PC-3 (cell line): ENCODE measurements around the gene MNT. TPM values are rescaled to one million over a fixed set of nuclear protein-coding genes. Genes with fewer than 3 reads are reported as not detected.

Experiments used
- ATAC-seq: fragments of 200-7000 bp; cut with Tn5 transposase; 2 replicates; pipeline ENCODE4 v1.9.1; 2020; ENCODE audit warnings: mild to moderate bottlenecking, moderate library complexity
- BruUV-seq: library from RNA; stranded (reverse); fragments of 400-500 nt; replicated peaks from 2 replicates; lab custom pipeline; 2021; lab: Mats Ljungman, UMichigan
- CTCF ChIA-PET: fragments of 300-600 bp; sonication (Branson Sonifier 250); formaldehyde crosslinking; loops from one replicate; lab custom pipeline; 2022; ENCODE audit warnings: antibody characterized with exemption; lab: Charles Lee
- POLR2A ChIA-PET: fragments of 300-600 bp; sonication (Branson Sonifier 250); formaldehyde crosslinking; loops from one replicate; lab custom pipeline; 2022; ENCODE audit warnings: antibody characterized with exemption; ENCODE audit not compliant: unreplicated experiment; lab: Charles Lee
- DNase-seq: peaks from one replicate; pipeline ENCODE4 v3.0.0-alpha.2; 2015
- H2AFZ ChIP-seq: fragments of 300-600 bp; sonication (generic); 2 replicates; pipeline ENCODE4 v1.6.0; 2016; ENCODE audit warnings: antibody characterized with exemption, low read length
- H3F3A ChIP-seq: fragments of 300-600 bp; sonication (generic); one replicate; pipeline ENCODE4 v1.6.0; 2017; ENCODE audit warnings: antibody characterized with exemption, low read length, control low read depth, mild to moderate bottlenecking; ENCODE audit not compliant: unreplicated experiment
- H3K27ac ChIP-seq: fragments of 300-600 bp; sonication (generic); 2 replicates; pipeline ENCODE4 v1.5.1; 2016; ENCODE audit warnings: mild to moderate bottlenecking, low read length
- H3K27me3 ChIP-seq: fragments of 300-600 bp; sonication (generic); 2 replicates; pipeline ENCODE4 v1.6.1; 2016; ENCODE audit warnings: low read length, mixed read lengths
- H3K36me3 ChIP-seq: fragments of 300-600 bp; sonication (generic); 2 replicates; pipeline ENCODE4 v1.6.1; 2016; ENCODE audit warnings: low read depth, mixed run types, low read length, mixed read lengths
- H3K4me1 ChIP-seq: fragments of 300-600 bp; sonication (generic); 2 replicates; pipeline ENCODE4 v1.5.1; 2016; ENCODE audit warnings: low read length; ENCODE audit not compliant: insufficient read depth
- H3K4me2 ChIP-seq: fragments of 300-600 bp; sonication (generic); 2 replicates; pipeline ENCODE4 v1.6.0; 2016; ENCODE audit warnings: low read length
- H3K4me3 ChIP-seq: fragments of 300-600 bp; sonication (generic); 2 replicates; pipeline ENCODE4 v1.5.1; 2016; ENCODE audit warnings: mild to moderate bottlenecking, low read length, mixed read lengths
- H3K79me2 ChIP-seq: fragments of 300-600 bp; sonication (generic); 2 replicates; pipeline ENCODE4 v1.6.1; 2017; ENCODE audit warnings: low read length, mixed read lengths
- H3K9ac ChIP-seq: fragments of 300-600 bp; sonication (generic); 2 replicates; pipeline ENCODE4 v1.6.0; 2016; ENCODE audit warnings: mild to moderate bottlenecking, low read length
- H3K9me2 ChIP-seq: fragments of 300-600 bp; sonication (generic); replicated peaks from 2 replicates; pipeline ENCODE4 v1.6.1; 2016; ENCODE audit warnings: mixed run types, low read length, mixed read lengths
- H3K9me3 ChIP-seq: fragments of 300-600 bp; sonication (generic); 2 replicates; pipeline ENCODE4 v1.6.1; 2016; ENCODE audit warnings: low read length, mixed read lengths
- H4K20me1 ChIP-seq: fragments of 300-600 bp; sonication (generic); 2 replicates; pipeline ENCODE4 v1.6.1; 2016; ENCODE audit warnings: low read length, mixed read lengths
- CTCF ChIP-seq: fragments of 300-600 bp; sonication (generic); conservative IDR thresholded peaks from 2 replicates; pipeline ENCODE4 v1.5.1; 2017; ENCODE audit warnings: antibody characterized with exemption, low read depth, mild to moderate bottlenecking, low read length
- EZH2 ChIP-seq: fragments of 300-600 bp; sonication (generic); IDR thresholded peaks from one replicate; pipeline ENCODE4 v1.6.1; 2017; ENCODE audit warnings: antibody characterized with exemption, mild to moderate bottlenecking, low read length; ENCODE audit not compliant: unreplicated experiment
- EZH2phosphoT487 ChIP-seq: fragments of 300-600 bp; sonication (generic); IDR thresholded peaks from 2 replicates; pipeline ENCODE4 v1.6.1; 2018; ENCODE audit warnings: mild to moderate bottlenecking, antibody characterized with exemption, low read length, borderline replicate concordance
- intact Hi-C: fragments of 100-400 bp; cut with micrococcal nuclease; formaldehyde crosslinking; loops from 2 replicates; pipeline ENCODE4 v1.9.0; 2023
- total RNA-seq: library from RNA; depleted of rRNA; stranded (reverse); fragments of >200 nt; gene quantifications from 2 replicates; pipeline ENCODE4 v1.2.3, GENCODE V29; 2014

Gene MNT
- total RNA-seq, 1 experiment from 2014 or later, result 19.1 TPM

GRCh38 chr17:2357931-2358434 is 42.9 kb downstream of the MNT start:
- H3K4me3 ChIP-seq, result no peak overlapping the region
- DNase-seq (no peak), ATAC-seq (no peak)
- no peak overlapping the region for H3K9ac ChIP-seq
- H3K4me1 ChIP-seq, result peaks cover 24% of the 10 kb centered on the region
- no peak overlapping the region for H2AFZ ChIP-seq
- intact Hi-C loops, result loop anchor here (2.0 kb wide), 1 partner anchor 43 kb away; the partner anchor contains the start of gene MNT
- H3K9me2 ChIP-seq, result no peaks in the 10 kb centered on the region
- no TSS peak for BruUV-seq
- H3K27me3 ChIP-seq, result no peaks in the 10 kb centered on the region
- H3K4me2 ChIP-seq, result no peak overlapping the region
- no peaks in the 10 kb centered on the region for H4K20me1 ChIP-seq
- no peaks in the 10 kb centered on the region for H3F3A ChIP-seq
- TF ChIP-seq EZH2phosphoT487 (no peak), EZH2 (no peak), CTCF (no peak)
- CTCF ChIA-PET, result no interaction called here
- no peaks in the 10 kb centered on the region for H3K36me3 ChIP-seq
- H3K9me3 ChIP-seq, result no peaks in the 10 kb centered on the region
- H3K27ac ChIP-seq, result no peak overlapping the region
- POLR2A ChIA-PET, result no interaction called here
- no peaks in the 10 kb centered on the region for H3K79me2 ChIP-seq

- Histone ChIP-seq H3K27me3 (no peaks in the 10 kb centered on the region), H3K4me1 (peaks cover 24% of the 10 kb centered on the region), H3K27ac (no peak overlapping the region), H3K36me3 (no peaks in the 10 kb centered on the region), H2AFZ (no peak overlapping the region), H3K9me3 (no peaks in the 10 kb centered on the region), H3K9ac (no peak overlapping the region), H3K9me2 (no peaks in the 10 kb centered on the region), H3F3A (no peaks in the 10 kb centered on the region), H3K4me3 (no peak overlapping the region), H3K79me2 (no peaks in the 10 kb centered on the region), H4K20me1 (no peaks in the 10 kb centered on the region), H3K4me2 (no peak overlapping the region)
- no peak for ATAC-seq
- ChIA-PET CTCF (no interaction called here), POLR2A (no interaction called here)
- intact Hi-C loops, result no loop called here
- DNase-seq, result no peak
- TF ChIP-seq EZH2, result no peak
- no peak for TF ChIP-seq CTCF
- no peak for TF ChIP-seq EZH2phosphoT487
- no TSS peak for BruUV-seq
Measured at GRCh38 chr17:2357237-2357636, 43.6 kb downstream of the MNT start.

GRCh38 chr17:2354311-2354710 is 46.5 kb downstream of the MNT start:
- ChIA-PET CTCF (no interaction called here), POLR2A (no interaction called here)
- Histone ChIP-seq H3K4me1 (peaks cover 17% of the 10 kb centered on the region), H3K27me3 (no peaks in the 10 kb centered on the region), H3K4me2 (no peak overlapping the region), H3K36me3 (no peaks in the 10 kb centered on the region), H3K9me3 (no peaks in the 10 kb centered on the region), H3K9ac (no peak overlapping the region), H3K27ac (no peak overlapping the region), H3F3A (no peaks in the 10 kb centered on the region), H3K79me2 (no peaks in the 10 kb centered on the region), H2AFZ (no peak overlapping the region), H3K4me3 (no peak overlapping the region), H3K9me2 (no peaks in the 10 kb centered on the region), H4K20me1 (no peaks in the 10 kb centered on the region)
- ATAC-seq, result no peak
- no TSS peak for BruUV-seq
- intact Hi-C loops, result no loop called here
- no peak for DNase-seq
- TF ChIP-seq EZH2, result no peak
- TF ChIP-seq CTCF, result no peak
- TF ChIP-seq EZH2phosphoT487, result no peak
